GM23338 (cell line): Measurements from ENCODE around the gene THSD8. TPM values are rescaled to one million over a fixed set of nuclear protein-coding genes. Genes with fewer than 3 reads are reported as not detected.

Experiments used
- ATAC-seq: fragments of 200-7000 bp; cut with Tn5 transposase; 3 replicates; pipeline ENCODE4 v1.9.1; 2020
- DNase-seq: peaks from one replicate; pipeline ENCODE4 v3.0.0-alpha.2; 2015; ENCODE audit warnings: low spot score
- H2AFZ ChIP-seq: fragments of 200-600 bp; sonication (generic); 2 replicates; pipeline ENCODE4 v1.8.0; 2016; ENCODE audit warnings: antibody characterized with exemption, mild to moderate bottlenecking, moderate library complexity
- H3F3A ChIP-seq: fragments of 200-600 bp; sonication (generic); replicated peaks from 2 replicates; pipeline ENCODE4 v1.8.0; 2017; ENCODE audit warnings: antibody characterized with exemption, mixed run types, low read depth
- H3K27ac ChIP-seq: fragments of 200-600 bp; sonication (generic); 2 replicates; pipeline ENCODE4 v1.6.1; 2016; ENCODE audit warnings: low read depth
- H3K27me3 ChIP-seq: fragments of 200-600 bp; sonication (generic); 2 replicates; pipeline ENCODE4 v1.8.0; 2016; ENCODE audit warnings: mild to moderate bottlenecking, mixed run types, moderate library complexity; ENCODE audit not compliant: insufficient read depth
- H3K36me3 ChIP-seq: fragments of 200-600 bp; sonication (generic); 2 replicates; pipeline ENCODE4 v1.8.0; 2016; ENCODE audit warnings: mild to moderate bottlenecking; ENCODE audit not compliant: insufficient read depth
- H3K4me1 ChIP-seq: fragments of 200-600 bp; sonication (generic); 2 replicates; pipeline ENCODE4 v1.8.0; 2016; ENCODE audit warnings: mild to moderate bottlenecking, moderate library complexity; ENCODE audit not compliant: insufficient read depth
- H3K4me2 ChIP-seq: fragments of 200-600 bp; sonication (generic); 2 replicates; pipeline ENCODE4 v1.7.1; 2017; ENCODE audit warnings: mixed run types
- H3K4me3 ChIP-seq: fragments of 200-600 bp; sonication (generic); 2 replicates; pipeline ENCODE4 v1.6.1; 2016; ENCODE audit warnings: mixed run types
- H3K79me2 ChIP-seq: fragments of 200-600 bp; sonication (generic); replicated peaks from 2 replicates; pipeline ENCODE4 v1.8.0; 2017; ENCODE audit warnings: mild to moderate bottlenecking; ENCODE audit not compliant: insufficient read depth
- H3K9me2 ChIP-seq: fragments of 200-600 bp; sonication (generic); 2 replicates; pipeline ENCODE4 v1.8.0; 2017; ENCODE audit not compliant: insufficient read depth
- H4K20me1 ChIP-seq: fragments of 200-600 bp; sonication (generic); replicated peaks from 2 replicates; pipeline ENCODE4 v1.8.0; 2017; ENCODE audit warnings: mild to moderate bottlenecking; ENCODE audit not compliant: insufficient read depth
- H3K27ac Mint-ChIP-seq: 2 replicates; pipeline ENCODE4 v1.8.0; 2020; ENCODE audit warnings: inconsistent platforms, mild to moderate bottlenecking, moderate library complexity, mixed read lengths
- H3K27me3 Mint-ChIP-seq: 3 replicates; pipeline ENCODE4 v1.8.0; 2022; ENCODE audit warnings: low read depth, mild to moderate bottlenecking, moderate library complexity, mixed read lengths, inconsistent platforms; ENCODE audit not compliant: insufficient read depth, poor library complexity
- H3K36me3 Mint-ChIP-seq: 3 replicates; pipeline ENCODE4 v1.8.0; 2021; ENCODE audit warnings: low read depth, mild to moderate bottlenecking, inconsistent platforms, moderate library complexity, mixed read lengths
- H3K4me1 Mint-ChIP-seq: 3 replicates; pipeline ENCODE4 v1.8.0; 2020; ENCODE audit warnings: mild to moderate bottlenecking, inconsistent platforms, mixed read lengths
- H3K4me3 Mint-ChIP-seq: 3 replicates; pipeline ENCODE4 v1.8.0; 2021; ENCODE audit warnings: moderate library complexity, mild to moderate bottlenecking, inconsistent platforms, mixed read lengths
- H3K9me3 Mint-ChIP-seq: 3 replicates; pipeline ENCODE4 v1.8.0; 2020; ENCODE audit warnings: moderate library complexity, mild to moderate bottlenecking, inconsistent platforms, mixed read lengths
- CREB1 ChIP-seq: fragments of 250-450 bp; sonication (Bioruptor Pico); IDR thresholded peaks from 2 replicates; pipeline ENCODE4 v1.5.0; 2020; ENCODE audit warnings: low read depth, mild to moderate bottlenecking, moderate library complexity
- EZH2 ChIP-seq: fragments of 200-600 bp; sonication (generic); IDR thresholded peaks from one replicate; pipeline ENCODE4 v1.8.0; 2017; ENCODE audit warnings: antibody characterized with exemption, mild to moderate bottlenecking, low read depth; ENCODE audit not compliant: unreplicated experiment
- EZH2phosphoT487 ChIP-seq: fragments of 200-600 bp; sonication (generic); IDR thresholded peaks from one replicate; pipeline ENCODE4 v1.8.1; 2018; ENCODE audit warnings: antibody characterized with exemption; ENCODE audit not compliant: unreplicated experiment
- JUNB ChIP-seq: IDR thresholded peaks from one replicate; pipeline ENCODE4 v1.6.1; 2016; ENCODE audit warnings: antibody characterized with exemption; ENCODE audit not compliant: unreplicated experiment
- NANOG ChIP-seq: IDR thresholded peaks from 2 replicates; pipeline ENCODE4 v1.6.1; 2016; ENCODE audit warnings: antibody characterized with exemption, borderline replicate concordance
- POLR2AphosphoS5 ChIP-seq: IDR thresholded peaks from 2 replicates; pipeline ENCODE4 v1.6.1; 2016; ENCODE audit warnings: antibody characterized with exemption, low read depth
- STAT1 ChIP-seq: IDR thresholded peaks from one replicate; pipeline ENCODE4 v1.6.1; 2016; ENCODE audit warnings: antibody characterized with exemption; ENCODE audit not compliant: unreplicated experiment
- ZNF114 ChIP-seq: fragments of 250-450 bp; sonication (Bioruptor Pico); IDR thresholded peaks from 2 replicates; pipeline ENCODE4 v1.5.0; 2020; ENCODE audit warnings: mild to moderate bottlenecking, moderate library complexity
- ZNF331 ChIP-seq: fragments of 250-450 bp; sonication (Bioruptor Pico); IDR thresholded peaks from 2 replicates; pipeline ENCODE4 v1.5.0; 2020; ENCODE audit warnings: low read depth, mild to moderate bottlenecking, moderate library complexity
- polyA plus RNA-seq: library from polyadenylated mRNA; unstranded; fragments of >200 nt; fragmentation: Nextera tagmentation; extraction: Ambion mirVana; gene quantifications from 2 replicates; pipeline ENCODE4 v1.2.1, GENCODE V29; 2016
- total RNA-seq: library from RNA; depleted of rRNA; stranded (reverse); fragments of >200 nt; shearing (Covaris generic); gene quantifications from 2 replicates; pipeline ENCODE4 v1.2.3, GENCODE V29; 2014
- TF ChIP-seq, protein P1 (sequence below): IDR thresholded peaks from 2 replicates; pipeline ENCODE4 v1.6.1; 2016; ENCODE audit warnings: antibody characterized with exemption
- TF ChIP-seq, protein P2 (sequence below): IDR thresholded peaks from one replicate; pipeline ENCODE4 v1.6.1; 2018; ENCODE audit warnings: antibody characterized with exemption; ENCODE audit not compliant: unreplicated experiment
- TF ChIP-seq, protein P3 (sequence below), 2 experiments: fragments of 200-600 bp in 1 of 2; sonication (generic) in 1 of 2; conservative IDR thresholded peaks; 2 replicates each; pipeline versions ENCODE4 v1.5.1 to v1.6.1; 2016 to 2017; ENCODE audit warnings: antibody characterized with exemption in 2 of 2, low read depth in 2 of 2, mild to moderate bottlenecking in 2 of 2, moderate library complexity in 1 of 2
- TF ChIP-seq, protein P4 (sequence below): fragments of 250-450 bp; sonication (Bioruptor Pico); IDR thresholded peaks from 2 replicates; pipeline ENCODE4 v1.5.0; 2020; ENCODE audit warnings: mild to moderate bottlenecking, moderate library complexity

The THSD8 gene
- total and polyA plus RNA-seq, 2 experiments from 2014 or later, result 0.38 to 38.5 TPM

DNA sequence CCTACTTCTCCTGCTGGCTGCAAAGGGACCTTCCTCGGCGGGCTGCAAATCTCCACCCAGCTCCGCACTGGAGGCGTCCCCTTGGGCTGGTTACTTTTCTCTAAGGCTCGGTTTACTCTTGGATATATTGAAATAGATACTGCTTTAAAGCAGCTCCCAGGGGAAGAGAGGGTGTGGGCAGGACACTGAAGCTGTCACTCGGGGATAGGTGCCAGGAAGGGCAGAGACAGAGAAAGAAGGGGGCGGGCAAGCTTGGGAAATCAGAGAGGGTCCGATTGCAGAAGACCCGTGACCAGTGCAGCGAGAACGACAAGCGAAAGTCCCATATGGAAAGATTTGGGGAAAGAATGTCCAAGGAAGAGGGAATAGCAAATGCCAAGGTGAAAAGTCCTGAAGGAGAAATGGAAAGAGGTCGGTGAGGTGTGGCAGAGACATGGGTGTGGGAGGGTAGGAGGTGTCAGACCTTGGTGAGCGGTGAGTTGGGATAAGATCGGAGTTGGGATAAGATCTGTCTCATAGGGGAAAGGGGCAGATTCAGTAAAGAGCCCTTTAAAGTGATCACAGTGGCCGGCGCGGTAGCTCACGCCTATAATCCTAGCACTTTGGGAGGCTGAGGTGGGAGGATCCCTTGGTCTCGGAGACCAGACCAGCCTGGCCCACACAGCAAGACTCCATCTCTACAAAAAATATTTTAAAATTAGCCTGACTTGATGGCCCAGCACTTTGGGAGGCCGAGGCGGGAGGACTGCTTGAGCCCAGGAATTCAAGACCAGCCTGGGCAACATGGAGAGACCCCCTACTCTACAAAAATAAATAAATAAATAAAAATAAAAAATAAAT, 618 bp downstream of the THSD8 start:
- peaks cover 45% of the 10 kb centered on the region for H3K36me3 Mint-ChIP-seq
- Histone ChIP-seq H3K27me3 (peaks cover 10% of the 10 kb centered on the region), H3F3A (peaks cover 19% of the 10 kb centered on the region), H3K4me1 (peaks cover 11% of the 10 kb centered on the region; the same call in 1 of the 2 replicates), H3K27ac (no peak overlapping the region), H2AFZ (peak overlapping the region; percentile 97), H3K9me2 (no peaks in the 10 kb centered on the region), H4K20me1 (no peaks in the 10 kb centered on the region), H3K4me3 (peak overlapping the region; percentile 99), H3K4me2 (peak overlapping the region; percentile 97), H3K36me3 (peaks cover 9% of the 10 kb centered on the region; the same call in 1 of the 2 replicates), H3K79me2 (peaks cover 20% of the 10 kb centered on the region)
- TF ChIP-seq, protein P1, sequence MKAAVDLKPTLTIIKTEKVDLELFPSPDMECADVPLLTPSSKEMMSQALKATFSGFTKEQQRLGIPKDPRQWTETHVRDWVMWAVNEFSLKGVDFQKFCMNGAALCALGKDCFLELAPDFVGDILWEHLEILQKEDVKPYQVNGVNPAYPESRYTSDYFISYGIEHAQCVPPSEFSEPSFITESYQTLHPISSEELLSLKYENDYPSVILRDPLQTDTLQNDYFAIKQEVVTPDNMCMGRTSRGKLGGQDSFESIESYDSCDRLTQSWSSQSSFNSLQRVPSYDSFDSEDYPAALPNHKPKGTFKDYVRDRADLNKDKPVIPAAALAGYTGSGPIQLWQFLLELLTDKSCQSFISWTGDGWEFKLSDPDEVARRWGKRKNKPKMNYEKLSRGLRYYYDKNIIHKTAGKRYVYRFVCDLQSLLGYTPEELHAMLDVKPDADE, result no peak
- TF ChIP-seq EZH2phosphoT487 (no peak), CREB1 (no peak), NANOG (no peak), ZNF331 (CRISPR knock-in tag) (no peak), EZH2 (no peak), POLR2AphosphoS5 (no peak), JUNB (no peak), ZNF114 (CRISPR knock-in tag) (no peak), STAT1 (no peak)
- TF ChIP-seq, protein P2, sequence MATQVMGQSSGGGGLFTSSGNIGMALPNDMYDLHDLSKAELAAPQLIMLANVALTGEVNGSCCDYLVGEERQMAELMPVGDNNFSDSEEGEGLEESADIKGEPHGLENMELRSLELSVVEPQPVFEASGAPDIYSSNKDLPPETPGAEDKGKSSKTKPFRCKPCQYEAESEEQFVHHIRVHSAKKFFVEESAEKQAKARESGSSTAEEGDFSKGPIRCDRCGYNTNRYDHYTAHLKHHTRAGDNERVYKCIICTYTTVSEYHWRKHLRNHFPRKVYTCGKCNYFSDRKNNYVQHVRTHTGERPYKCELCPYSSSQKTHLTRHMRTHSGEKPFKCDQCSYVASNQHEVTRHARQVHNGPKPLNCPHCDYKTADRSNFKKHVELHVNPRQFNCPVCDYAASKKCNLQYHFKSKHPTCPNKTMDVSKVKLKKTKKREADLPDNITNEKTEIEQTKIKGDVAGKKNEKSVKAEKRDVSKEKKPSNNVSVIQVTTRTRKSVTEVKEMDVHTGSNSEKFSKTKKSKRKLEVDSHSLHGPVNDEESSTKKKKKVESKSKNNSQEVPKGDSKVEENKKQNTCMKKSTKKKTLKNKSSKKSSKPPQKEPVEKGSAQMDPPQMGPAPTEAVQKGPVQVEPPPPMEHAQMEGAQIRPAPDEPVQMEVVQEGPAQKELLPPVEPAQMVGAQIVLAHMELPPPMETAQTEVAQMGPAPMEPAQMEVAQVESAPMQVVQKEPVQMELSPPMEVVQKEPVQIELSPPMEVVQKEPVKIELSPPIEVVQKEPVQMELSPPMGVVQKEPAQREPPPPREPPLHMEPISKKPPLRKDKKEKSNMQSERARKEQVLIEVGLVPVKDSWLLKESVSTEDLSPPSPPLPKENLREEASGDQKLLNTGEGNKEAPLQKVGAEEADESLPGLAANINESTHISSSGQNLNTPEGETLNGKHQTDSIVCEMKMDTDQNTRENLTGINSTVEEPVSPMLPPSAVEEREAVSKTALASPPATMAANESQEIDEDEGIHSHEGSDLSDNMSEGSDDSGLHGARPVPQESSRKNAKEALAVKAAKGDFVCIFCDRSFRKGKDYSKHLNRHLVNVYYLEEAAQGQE, result no peak
- TF ChIP-seq, protein P3, sequence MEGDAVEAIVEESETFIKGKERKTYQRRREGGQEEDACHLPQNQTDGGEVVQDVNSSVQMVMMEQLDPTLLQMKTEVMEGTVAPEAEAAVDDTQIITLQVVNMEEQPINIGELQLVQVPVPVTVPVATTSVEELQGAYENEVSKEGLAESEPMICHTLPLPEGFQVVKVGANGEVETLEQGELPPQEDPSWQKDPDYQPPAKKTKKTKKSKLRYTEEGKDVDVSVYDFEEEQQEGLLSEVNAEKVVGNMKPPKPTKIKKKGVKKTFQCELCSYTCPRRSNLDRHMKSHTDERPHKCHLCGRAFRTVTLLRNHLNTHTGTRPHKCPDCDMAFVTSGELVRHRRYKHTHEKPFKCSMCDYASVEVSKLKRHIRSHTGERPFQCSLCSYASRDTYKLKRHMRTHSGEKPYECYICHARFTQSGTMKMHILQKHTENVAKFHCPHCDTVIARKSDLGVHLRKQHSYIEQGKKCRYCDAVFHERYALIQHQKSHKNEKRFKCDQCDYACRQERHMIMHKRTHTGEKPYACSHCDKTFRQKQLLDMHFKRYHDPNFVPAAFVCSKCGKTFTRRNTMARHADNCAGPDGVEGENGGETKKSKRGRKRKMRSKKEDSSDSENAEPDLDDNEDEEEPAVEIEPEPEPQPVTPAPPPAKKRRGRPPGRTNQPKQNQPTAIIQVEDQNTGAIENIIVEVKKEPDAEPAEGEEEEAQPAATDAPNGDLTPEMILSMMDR (conservative IDR thresholded peaks at IDR 0.05; ENCODE audit: low read depth in 2 of 2), result no peak
- TF ChIP-seq, protein P4, sequence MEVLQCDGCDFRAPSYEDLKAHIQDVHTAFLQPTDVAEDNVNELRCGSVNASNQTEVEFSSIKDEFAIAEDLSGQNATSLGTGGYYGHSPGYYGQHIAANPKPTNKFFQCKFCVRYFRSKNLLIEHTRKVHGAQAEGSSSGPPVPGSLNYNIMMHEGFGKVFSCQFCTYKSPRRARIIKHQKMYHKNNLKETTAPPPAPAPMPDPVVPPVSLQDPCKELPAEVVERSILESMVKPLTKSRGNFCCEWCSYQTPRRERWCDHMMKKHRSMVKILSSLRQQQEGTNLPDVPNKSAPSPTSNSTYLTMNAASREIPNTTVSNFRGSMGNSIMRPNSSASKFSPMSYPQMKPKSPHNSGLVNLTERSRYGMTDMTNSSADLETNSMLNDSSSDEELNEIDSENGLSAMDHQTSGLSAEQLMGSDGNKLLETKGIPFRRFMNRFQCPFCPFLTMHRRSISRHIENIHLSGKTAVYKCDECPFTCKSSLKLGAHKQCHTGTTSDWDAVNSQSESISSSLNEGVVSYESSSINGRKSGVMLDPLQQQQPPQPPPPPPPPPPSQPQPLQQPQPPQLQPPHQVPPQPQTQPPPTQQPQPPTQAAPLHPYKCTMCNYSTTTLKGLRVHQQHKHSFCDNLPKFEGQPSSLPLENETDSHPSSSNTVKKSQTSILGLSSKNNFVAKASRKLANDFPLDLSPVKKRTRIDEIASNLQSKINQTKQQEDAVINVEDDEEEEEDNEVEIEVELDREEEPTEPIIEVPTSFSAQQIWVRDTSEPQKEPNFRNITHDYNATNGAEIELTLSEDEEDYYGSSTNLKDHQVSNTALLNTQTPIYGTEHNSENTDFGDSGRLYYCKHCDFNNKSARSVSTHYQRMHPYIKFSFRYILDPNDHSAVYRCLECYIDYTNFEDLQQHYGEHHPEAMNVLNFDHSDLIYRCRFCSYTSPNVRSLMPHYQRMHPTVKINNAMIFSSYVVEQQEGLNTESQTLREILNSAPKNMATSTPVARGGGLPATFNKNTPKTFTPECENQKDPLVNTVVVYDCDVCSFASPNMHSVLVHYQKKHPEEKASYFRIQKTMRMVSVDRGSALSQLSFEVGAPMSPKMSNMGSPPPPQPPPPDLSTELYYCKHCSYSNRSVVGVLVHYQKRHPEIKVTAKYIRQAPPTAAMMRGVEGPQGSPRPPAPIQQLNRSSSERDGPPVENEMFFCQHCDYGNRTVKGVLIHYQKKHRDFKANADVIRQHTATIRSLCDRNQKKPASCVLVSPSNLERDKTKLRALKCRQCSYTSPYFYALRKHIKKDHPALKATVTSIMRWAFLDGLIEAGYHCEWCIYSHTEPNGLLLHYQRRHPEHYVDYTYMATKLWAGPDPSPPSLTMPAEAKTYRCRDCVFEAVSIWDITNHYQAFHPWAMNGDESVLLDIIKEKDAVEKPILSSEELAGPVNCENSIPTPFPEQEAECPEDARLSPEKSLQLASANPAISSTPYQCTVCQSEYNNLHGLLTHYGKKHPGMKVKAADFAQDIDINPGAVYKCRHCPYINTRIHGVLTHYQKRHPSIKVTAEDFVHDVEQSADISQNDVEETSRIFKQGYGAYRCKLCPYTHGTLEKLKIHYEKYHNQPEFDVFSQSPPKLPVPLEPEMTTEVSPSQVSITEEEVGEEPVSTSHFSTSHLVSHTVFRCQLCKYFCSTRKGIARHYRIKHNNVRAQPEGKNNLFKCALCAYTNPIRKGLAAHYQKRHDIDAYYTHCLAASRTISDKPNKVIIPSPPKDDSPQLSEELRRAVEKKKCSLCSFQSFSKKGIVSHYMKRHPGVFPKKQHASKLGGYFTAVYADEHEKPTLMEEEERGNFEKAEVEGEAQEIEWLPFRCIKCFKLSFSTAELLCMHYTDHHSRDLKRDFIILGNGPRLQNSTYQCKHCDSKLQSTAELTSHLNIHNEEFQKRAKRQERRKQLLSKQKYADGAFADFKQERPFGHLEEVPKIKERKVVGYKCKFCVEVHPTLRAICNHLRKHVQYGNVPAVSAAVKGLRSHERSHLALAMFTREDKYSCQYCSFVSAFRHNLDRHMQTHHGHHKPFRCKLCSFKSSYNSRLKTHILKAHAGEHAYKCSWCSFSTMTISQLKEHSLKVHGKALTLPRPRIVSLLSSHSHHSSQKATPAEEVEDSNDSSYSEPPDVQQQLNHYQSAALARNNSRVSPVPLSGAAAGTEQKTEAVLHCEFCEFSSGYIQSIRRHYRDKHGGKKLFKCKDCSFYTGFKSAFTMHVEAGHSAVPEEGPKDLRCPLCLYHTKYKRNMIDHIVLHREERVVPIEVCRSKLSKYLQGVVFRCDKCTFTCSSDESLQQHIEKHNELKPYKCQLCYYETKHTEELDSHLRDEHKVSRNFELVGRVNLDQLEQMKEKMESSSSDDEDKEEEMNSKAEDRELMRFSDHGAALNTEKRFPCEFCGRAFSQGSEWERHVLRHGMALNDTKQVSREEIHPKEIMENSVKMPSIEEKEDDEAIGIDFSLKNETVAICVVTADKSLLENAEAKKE (CRISPR knock-in tag), result no peak
- H3K27me3 Mint-ChIP-seq, result peaks cover 10% of the 10 kb centered on the region
- peak overlapping the region; percentile 93 for H3K4me3 Mint-ChIP-seq
- H3K27ac Mint-ChIP-seq, result no peak overlapping the region
- no peaks in the 10 kb centered on the region for H3K9me3 Mint-ChIP-seq
- H3K4me1 Mint-ChIP-seq, result peaks cover 20% of the 10 kb centered on the region
- ATAC-seq (no peak), DNase-seq (no peak)
